Sigmoid colon (tissue), 4 donors: ENCODE data around the gene CD36.

Experiments
- CTCF ChIP-seq, 4 experiments: fragments of 450-650 bp in 3 of 4; fragments of 200-600 bp in 1 of 4; IDR thresholded peaks; one replicate each; pipeline ENCODE4 v1.5.1; 2016 to 2019; ENCODE audit warnings: antibody characterized with exemption in 4 of 4, mild to moderate bottlenecking in 3 of 4, moderate library complexity in 2 of 4
- EP300 ChIP-seq, 4 donors: sonication (generic); formaldehyde crosslinking; IDR thresholded peaks; one replicate each; pipeline ENCODE4 v1.6.1; 2017; ENCODE audit warnings: antibody characterized with exemption in 4 of 4

GRCh38 chr7:80635998-80636397 lies 2.4 kb upstream of the CD36 start:
- TF ChIP-seq CTCF (IDR thresholded peaks at IDR 0.05) (no peak), EP300 (IDR thresholded peaks at IDR 0.05) (no peak)
